HG03196 (cell line): Measurements from ENCODE around the gene COL4A6.
"Not testable (repeated sequence)": the region's sequence is repeated elsewhere in the genome, so short reads cannot be mapped to it uniquely, and the experiment has no call there.

Source experiments
- ATAC-seq: cut with Tn5 transposase; IDR thresholded peaks from one replicate; pipeline ENCODE4 v1.9.1; 2021; ENCODE audit not compliant: unreplicated experiment

The COL4A6 gene

DNA sequence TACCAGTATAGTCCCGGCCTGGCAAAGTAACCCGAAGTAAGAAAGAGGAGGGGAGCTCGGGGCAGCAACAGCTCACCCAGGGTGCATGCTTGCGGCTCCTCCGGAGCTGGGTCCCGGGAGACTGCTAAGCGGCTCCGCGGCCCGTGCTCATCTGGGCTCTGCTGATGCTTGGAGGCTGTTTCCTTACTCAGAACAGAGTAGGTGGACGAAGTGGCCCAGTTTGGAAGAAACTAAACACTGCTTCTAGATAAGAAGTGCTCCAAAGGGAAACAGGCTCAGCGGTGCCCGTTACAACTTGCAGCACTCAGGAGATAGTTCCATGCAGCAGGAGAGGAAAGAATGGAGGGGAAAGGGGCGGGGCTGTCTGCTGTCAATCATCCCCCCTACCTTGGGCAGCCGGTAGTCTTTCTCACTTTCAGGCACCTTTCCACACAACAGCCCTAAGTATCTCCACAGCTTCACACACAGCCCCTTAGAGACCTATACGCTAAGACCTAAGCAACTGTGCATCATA lies at the start of gene COL4A6:
Gene COL4A6 (minus strand): TSS at position 313 of the 514 bp plus-strand sequence. CDS start 226 bp downstream, at position 87.
- no peak for ATAC-seq

DNA sequence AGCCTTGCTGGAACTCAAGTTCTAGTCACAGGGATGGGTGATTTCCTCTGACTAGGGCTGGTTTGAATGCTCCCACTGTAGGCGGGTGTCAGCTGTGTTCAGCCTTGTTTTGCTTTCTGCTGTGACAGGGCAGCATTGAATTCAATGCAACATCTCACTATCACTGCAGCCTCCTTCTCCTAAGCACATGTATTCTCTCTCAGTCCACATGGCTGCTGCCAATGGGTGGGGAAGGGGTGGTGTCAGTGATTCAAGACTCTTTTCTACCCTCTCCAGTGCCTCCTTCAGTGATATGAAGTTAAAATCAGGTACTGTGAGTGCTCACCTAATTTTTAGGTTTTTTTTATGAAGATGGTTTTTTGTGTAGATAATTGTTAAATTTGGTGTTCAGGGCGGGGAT lies 47.7 kb upstream of the COL4A6 start:
- ATAC-seq: no peak

DNA sequence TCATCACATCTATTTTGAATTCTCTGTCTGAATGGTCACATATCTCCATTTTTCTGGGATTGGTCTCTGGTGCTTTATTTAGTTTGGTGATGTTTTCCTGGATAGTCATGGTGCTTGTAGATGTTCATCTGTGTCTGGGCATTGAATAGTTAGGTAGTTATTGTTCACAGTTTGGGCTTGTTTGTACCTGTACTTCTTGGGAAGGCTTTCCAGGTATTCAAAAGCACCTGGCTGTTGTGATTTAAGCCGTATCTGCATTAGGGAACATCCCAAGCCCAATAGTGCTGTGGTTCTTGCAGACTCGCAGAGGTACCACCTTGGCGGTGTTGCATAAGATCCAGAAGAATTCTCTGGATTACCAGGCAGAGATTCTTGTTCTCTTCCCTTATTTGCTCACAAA lies 46.0 kb upstream of the COL4A6 start:
- no peak for ATAC-seq

DNA sequence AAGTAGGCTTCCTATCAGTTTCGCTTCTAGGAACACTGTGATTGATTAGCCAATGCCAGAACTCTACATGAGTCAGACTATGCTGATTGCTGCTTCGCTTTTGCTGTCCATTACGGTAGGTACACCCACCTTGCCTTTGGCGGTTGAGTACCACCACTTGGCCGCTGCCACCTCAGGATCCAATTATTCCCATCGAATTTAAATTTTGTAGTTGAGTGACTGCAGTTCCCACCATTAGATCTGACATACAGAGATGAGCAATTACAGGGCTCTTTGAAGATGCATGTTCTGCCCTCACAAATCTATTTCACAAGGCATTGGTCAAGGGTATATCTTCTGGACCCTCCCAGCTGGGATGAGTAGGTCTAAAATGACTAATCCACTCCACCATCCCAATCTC lies 43.3 kb upstream of the COL4A6 start:
- not testable (repeated sequence) for ATAC-seq

DNA sequence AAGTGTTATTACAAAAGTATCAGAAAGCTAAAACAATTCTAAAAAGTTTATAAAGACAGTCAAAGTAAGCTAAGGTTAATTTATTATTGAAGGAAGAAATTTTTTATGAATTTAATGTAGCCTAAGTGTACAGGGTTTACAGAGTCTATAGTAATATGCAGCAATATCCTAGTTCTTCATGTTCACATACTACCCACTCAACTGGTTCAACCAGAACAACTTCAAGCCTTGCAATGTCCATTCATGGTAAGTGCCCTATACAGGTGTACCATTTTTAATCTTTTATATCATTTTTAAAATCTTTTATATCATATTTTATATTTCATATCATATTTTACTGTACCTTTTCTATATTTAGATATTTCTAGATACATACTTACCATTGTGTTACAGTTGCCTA lies 35.8 kb upstream of the COL4A6 start:
- no peak for ATAC-seq

DNA sequence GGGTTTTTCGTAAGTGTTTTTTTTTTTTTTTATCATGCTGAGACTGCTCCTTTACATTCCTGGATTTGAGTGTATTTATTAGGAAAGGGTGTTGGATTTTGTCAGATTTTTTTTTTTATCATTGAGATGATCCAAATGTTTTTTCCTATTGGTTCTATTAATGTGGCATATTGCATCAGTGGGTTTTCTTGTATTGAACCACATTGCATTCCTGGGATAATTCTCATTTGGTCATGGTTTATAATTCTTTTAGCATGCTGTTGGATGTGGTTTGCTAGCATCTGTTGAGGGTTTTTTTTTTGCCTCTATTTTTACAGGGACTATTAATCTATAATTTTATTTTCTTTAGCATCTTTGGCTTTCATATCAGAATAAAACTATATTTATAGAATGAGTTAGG lies 30.3 kb upstream of the COL4A6 start:
- ATAC-seq: no peak

DNA sequence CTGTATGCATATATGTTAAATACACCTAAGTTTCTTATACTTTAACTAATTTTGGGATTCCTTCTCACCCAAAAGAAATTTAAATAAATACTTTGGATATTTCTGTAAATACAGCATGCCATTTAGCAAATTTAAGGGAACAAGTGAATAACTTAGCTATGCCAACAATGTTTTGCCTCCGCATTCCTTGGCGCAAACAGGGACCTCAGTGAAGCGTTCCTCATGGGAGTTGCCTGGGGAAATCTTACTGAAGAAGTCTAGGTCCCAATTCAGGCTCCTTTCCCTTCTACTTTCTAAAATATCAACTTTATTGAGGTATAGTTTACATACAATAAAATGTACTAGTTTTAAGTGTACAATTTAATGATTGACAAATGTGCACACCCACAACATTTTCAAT lies 26.4 kb upstream of the COL4A6 start:
- ATAC-seq: no peak

DNA sequence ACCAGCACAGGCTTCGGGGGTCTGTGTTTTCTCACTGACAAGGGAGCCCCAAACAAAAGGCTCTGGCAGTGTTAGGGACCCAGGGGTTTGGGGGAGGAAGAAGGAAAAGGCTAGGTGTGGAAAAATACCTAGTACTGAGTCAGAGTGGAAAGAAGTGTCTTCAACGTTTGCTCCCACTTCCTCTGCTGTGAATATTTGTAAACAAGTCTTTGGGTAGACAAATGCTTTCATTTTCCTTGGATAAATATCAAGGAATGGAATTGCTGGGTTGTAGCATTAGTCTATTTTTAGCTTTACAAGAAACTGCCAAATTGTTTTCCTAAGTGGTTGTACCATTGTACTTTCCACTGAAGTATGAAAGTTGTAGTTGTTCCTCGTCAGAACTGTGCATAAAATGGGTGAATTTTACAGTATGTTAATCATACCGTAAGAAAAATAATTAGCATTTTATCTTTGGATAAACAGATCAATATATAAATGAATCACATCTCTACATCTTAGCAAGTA lies 18.8 kb upstream of the COL4A6 start:
- ATAC-seq: no peak

DNA sequence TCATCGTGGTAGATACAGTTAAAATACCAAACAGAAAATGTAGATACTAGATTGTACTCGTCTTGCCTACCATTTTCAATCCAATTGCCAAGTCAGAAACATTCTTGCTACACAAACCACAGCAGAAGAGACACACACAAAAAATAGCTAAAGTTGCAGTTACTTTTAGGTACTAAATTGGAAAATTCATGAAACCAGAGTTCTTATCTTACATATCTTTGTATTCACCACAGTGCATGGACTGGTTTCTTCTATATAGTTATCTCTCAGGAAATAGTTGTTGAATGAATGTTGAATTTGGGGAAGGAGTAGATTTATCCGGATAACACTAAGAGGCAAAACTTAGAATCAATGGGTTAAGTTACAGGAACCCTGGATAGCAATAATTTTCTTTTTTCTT lies 15.6 kb upstream of the COL4A6 start:
- ATAC-seq: no peak

DNA sequence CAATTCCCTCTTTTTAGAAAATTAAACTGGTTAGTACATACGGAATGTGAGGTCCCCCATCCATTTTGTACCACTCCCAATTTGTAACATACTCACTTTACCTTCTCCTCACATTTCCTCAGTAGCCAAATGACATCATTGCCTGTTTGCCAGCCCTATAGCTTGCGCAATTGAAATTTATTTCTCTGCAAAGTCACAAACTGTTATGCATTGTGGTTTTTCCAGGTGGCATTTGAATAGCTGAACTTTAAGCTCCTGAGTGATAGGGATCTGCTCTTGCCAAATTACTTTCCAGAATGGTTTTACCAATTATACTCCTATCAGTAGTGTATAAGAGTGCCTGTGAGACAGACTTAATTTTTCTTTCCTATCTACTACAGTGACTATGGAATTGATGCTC lies 9.1 kb upstream of the COL4A6 start:
- no peak for ATAC-seq

DNA sequence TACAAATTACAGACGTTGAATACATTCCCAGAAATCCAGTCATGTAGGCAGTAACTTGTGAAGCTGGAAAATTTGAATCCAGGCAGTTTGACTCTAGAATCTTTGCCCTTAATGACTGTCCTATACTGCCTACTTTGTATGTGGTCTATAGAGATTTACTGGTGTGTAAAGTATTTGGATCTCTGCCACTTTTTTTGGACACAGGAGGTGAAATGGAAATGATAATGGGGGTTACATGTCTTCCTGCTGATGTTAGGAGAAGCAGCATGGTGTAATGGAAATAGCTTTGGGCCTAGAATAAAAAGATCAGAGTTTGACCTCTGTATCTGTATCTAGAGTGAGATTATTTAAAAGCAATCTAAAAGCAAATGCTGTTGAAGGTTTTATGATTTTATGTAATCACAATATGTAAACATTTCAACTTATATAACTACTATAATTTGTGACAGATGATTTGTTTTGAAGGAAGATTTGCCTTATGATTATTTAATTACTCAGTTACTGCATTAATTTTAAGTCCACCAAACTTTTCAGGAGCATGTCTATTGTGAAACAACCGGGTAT lies 4.8 kb upstream of the COL4A6 start:
- ATAC-seq: no peak

DNA sequence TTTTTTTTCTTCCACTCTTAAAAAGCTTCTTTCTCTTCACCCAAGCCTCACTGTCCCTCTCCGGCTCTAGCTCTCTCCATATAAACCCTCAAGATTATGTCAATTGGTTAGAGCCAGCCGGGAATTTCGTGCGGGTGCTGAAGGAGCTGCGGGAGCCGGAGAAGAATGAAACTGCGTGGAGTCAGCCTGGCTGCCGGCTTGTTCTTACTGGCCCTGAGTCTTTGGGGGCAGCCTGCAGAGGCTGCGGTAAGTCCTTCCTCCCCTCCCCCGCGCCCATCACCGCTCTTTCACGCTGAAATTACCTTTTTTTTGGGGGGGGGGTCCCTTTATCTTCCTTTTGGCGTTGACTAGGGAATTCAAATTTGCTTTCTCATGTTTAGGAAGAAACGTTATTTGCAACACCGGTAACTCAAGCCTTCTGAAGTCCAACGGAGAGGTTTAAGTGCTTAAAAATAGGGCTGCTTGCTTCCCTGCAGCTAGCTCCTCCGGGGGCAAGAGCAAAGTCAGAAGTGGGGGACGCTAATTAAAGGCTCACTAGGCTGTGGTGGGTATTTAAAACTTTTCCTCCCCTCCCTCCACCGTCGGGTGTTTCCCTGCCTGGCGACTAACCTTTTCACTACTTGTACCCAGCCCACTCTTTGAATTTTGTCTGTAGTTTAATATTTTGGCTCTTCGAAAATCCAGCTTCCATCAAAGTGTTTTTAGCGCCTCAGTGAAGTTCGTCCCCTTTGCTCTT lies 1.9 kb upstream of the COL4A6 start:
- no peak for ATAC-seq

DNA sequence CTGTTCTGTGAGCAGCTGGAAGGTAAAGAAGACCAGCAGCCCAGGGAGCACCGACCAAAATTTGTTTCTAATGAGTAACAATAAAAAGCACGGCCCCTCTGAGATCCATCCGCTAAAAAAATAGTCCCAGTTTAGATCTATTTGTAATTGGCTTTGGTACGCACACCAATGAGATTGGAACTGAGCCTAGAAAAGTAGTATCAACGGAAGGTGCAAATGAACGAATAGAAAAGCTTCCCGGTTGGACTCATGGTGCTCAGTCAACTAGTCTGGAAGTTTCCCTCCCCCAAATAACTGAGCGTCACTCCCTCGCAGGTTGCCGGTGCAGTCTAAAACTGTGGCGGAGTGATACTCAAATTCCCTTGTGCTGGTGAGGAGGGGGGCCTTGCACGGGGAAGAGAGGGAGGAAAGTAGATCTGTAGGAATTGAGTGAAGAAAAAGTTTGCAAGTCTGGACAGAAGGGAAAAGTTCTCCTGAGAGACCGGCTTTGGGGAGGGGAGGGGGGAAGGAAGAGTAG lies 1.3 kb upstream of the COL4A6 start, which contains the start of gene COL4A5:
Gene COL4A5 (plus strand): TSS at position 413 of the 517 bp plus-strand sequence. CDS start 288 bp downstream, outside the sequence.
- no peak for ATAC-seq

DNA sequence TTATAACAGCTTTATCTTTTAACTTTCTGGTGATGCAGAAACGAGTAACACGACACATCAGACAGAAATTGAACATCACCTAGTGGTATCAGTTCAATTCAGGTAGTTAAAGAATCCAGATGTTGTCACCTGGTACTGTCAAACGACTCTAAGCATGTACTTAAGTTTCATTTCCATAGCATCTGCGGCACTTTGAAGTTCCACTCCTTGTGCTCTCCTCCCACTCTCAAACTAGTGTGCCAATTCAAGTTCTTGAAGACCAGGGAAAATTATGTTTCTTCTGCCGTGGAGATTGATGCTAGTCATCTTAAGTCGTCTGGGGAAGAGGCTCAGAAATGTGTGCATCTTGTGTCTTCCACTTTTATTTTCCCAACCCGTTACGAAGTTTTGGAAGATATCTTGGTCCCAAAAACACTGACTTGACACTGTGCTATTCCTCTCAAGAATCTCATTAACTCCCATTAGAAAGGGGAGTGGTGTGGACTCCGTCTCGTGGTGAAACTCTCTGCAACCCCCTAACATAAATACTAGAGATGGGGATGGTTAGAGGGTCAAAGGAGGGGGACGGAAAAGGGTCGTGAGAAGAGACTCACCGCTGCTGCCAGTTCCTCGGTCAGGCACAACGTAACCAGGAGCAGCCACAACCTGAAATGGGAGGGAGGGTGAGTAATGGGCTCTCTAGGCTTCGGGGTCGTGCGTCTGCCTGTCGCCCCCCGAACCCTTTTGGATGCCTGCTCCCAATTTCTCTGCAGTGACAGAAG lies 693 bp downstream of the COL4A6 start:
- ATAC-seq: no peak

DNA sequence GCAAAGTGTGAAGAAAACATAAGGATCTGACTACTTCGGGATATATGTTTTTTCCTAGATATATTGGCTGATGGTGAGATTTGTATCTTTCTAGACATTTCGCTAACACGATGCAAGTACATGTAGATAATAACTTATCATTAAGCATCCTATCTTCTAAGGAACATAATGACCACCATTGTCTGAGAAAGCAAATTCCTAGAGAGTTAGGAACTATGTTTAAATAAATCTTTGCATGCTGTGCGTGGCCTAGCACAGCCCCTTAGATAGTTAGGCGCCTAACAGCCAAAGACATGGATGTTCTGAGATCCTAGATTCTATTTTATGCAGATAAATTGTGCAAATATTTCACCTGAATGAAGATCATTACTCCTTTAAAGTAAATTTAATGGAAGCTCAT lies 3.0 kb downstream of the COL4A6 start:
- ATAC-seq: no peak

DNA sequence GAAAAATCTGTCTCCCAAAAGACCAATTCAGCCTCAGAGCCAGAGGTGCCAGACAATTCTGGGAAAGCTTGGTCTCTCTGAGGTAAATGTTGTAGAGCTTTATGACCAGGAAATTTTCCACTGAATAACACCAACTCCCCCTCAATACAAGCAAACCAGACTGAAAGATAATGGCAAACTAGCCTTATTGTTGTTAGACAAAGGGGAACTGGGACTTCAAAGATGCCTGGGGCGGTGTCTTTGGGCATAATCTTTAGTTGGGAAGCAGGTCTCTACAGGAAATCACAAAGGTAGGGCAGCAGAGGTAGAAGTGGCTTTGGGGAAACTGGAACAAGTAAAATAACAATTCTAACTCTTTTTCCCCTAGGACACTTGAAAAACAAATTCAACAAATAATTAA lies 12.0 kb downstream of the COL4A6 start:
- no peak for ATAC-seq

DNA sequence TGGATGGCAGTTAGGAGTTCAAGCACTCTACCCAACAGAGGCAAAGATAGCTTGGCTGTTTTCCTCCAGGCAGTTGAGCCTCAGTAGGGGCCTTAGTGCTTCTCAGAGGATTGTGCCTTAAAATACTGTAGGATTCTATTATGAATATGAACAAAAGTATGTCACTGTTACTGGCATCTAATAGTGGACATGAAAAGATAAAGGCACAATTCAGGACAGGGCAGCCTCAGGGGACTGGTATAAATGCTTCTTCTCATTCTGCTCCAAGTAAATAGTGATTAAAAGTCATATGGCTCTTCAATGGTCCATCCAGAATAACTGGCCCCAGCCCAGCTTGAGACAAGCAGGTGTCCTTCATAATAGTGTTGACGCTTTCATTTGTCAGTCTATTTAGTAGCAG lies 17.7 kb downstream of the COL4A6 start:
- no peak for ATAC-seq

DNA sequence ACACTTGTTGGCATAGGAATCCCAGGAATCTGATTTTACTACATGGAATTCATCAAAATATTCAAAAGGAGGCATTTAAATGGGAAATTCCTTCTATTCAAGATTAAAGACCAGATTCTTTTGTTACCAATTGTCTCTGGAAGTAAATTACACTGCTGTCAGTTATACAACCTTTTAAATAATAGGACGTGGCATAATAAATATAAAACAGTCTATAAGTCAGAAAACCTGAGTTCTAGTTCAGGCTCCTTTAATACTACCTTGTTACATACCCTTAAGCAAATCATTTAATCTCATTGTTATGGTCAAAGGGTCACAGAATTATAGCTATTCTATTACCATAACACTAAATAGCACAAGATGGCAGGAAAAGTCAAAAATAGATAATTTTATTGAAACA lies 18.8 kb downstream of the COL4A6 start:
- no peak for ATAC-seq

DNA sequence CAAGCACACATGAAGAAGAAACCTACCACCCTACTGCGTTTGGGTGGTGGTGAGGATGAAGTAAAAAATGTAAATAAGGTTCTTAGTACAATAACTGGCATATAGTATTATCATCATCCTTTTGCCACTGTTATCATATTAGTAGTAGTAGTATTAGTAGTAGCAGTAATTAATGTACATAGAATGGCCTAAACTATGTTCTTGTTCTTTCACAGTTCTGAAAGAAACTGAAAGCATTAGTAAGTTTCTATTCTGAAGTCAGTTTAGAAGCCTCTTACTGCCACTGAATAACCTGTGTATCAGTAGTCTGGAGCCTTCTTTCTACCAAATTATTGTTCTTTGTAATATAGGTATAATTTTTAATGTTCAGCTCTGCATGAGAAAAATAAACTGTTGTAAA lies 21.0 kb downstream of the COL4A6 start:
- no peak for ATAC-seq

DNA sequence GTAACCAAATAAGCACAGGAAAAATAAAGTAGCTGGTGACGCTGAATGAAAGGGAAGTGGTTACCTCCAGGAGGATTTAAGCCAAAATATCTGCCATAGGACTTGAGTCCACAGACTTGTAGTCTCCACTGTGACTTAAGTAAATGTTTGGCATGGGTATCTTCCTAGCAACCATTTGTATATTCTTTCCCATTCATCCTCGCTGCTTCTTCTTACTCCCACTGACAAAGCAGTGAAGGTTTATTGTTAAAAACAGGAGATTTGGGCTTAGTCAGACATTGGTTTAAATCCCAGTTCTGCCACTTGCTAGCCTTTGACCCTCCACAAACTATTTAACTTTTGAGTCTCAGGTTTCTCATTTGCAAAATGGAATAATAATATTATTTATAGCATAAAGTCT lies 22.3 kb downstream of the COL4A6 start:
- no peak for ATAC-seq

DNA sequence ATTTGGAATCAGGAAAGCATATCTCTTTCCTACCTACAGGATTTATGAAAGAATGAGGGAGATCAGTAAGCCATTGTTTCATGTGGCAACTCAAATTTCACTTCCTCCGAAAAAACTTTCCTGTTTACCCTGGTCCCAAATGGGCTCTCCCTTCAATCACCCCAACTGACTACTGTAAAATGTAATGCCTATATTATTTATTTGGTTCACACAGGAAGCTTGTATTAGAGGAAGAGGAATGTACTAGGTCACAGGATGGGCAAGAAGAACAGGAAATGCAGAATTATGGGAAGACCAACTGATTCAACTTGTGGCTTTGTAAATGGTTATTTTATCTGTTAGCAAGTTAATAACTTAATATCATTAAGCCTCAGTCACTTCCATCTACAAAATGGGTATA lies 23.1 kb downstream of the COL4A6 start:
- ATAC-seq: no peak
